Hepatocyte (in vitro differentiated cells): Measurements from ENCODE around the gene NUDT21.

Source experiments
- EZH2 ChIP-seq: fragments of 200-600 bp; sonication (generic); IDR thresholded peaks from 2 replicates; pipeline ENCODE4 v1.6.1; 2016; ENCODE audit warnings: antibody characterized with exemption, mild to moderate bottlenecking, borderline replicate concordance
- EZH2phosphoT487 ChIP-seq: fragments of 200-600 bp; sonication (generic); IDR thresholded peaks from one replicate; pipeline ENCODE4 v1.6.1; 2018; ENCODE audit warnings: antibody characterized with exemption, mild to moderate bottlenecking, low read depth, moderate library complexity; ENCODE audit not compliant: unreplicated experiment, severe bottlenecking
- TF ChIP-seq, protein P1 (sequence below): fragments of 200-600 bp; sonication (generic); IDR thresholded peaks from 2 replicates; pipeline ENCODE4 v1.5.1; 2016; ENCODE audit warnings: antibody characterized with exemption, mild to moderate bottlenecking; ENCODE audit not compliant: poor library complexity

- TF ChIP-seq, protein P1, sequence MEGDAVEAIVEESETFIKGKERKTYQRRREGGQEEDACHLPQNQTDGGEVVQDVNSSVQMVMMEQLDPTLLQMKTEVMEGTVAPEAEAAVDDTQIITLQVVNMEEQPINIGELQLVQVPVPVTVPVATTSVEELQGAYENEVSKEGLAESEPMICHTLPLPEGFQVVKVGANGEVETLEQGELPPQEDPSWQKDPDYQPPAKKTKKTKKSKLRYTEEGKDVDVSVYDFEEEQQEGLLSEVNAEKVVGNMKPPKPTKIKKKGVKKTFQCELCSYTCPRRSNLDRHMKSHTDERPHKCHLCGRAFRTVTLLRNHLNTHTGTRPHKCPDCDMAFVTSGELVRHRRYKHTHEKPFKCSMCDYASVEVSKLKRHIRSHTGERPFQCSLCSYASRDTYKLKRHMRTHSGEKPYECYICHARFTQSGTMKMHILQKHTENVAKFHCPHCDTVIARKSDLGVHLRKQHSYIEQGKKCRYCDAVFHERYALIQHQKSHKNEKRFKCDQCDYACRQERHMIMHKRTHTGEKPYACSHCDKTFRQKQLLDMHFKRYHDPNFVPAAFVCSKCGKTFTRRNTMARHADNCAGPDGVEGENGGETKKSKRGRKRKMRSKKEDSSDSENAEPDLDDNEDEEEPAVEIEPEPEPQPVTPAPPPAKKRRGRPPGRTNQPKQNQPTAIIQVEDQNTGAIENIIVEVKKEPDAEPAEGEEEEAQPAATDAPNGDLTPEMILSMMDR: no peak
- TF ChIP-seq EZH2phosphoT487: no peak
- no peak for TF ChIP-seq EZH2
These were observed 45.0 kb downstream of the NUDT21 start for GRCh38 chr16:56405977-56406672.
